Stimulated activated CD8-positive, alpha-beta memory T cell treated with anti-CD3 and anti-CD28 coated beads, Interleukin-12 subunit alpha, Interleukin-12 subunit beta, amount 100 ng/mL, for 24 hours (primary cell): ENCODE results near the gene TNS3.

Source experiments
- DNase-seq: peaks from one replicate; pipeline ENCODE4 v3.0.0-alpha.2; 2020; ENCODE audit errors: extremely low read depth

The TNS3 gene

GRCh38 chr7:47303695-47304453 is 278.0 kb downstream of the TNS3 start:
- DNase-seq = no peak

- DNase-seq = no peak
Observed at GRCh38 chr7:47303014-47303694, 278.8 kb downstream of the TNS3 start.

DNA sequence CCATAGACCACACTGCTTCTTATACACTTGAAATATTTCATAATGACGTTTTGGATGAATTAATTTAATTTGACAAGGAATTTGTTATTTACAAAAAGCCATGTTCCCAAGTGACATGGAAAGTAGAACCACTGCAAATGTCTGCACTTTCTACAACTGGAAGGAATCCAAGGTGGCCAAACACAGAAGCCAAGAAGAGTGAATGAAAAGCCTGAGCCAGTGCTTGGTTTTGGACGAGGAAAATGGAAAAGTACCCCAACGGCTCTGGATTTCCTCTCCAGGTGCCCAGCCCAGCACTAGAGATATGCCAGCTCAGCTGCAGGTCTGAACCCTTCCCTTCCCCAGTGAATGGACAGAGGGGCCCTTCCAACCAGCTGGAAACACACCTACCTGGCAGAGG is 279.4 kb downstream of the TNS3 start:
- no peak for DNase-seq

DNA sequence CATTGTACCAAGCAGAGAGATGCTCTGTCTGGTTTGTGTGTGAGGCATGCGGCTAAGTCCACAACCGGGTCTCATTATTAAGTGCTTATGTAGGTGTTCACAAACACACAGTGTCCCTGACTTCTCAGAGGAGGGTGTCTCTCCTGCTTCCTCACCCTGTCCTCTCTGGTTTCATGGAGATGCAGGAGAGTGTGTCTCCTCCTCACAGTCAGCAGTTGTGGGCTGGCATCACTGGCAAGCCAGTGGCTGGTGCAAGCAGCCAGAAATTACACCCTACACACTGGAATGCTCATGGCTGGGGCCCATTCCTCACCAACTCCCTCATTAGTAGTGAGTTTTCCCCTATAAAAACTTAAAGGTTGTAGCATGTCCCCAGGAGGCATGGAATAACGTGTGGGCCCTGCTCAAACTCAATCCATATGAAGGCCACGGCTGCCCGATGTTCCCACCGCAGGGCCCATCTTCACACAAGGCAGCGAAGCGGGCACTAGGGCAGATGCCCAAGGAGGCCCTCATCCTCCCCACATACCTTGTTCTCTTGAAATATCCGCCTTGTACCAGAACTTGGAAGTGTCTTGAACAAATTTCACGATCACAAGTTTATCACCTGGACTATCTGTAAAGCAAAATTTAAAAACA is 280.1 kb downstream of the TNS3 start:
- no peak for DNase-seq

GRCh38 chr7:47301105-47301477 is 280.8 kb downstream of the TNS3 start:
- no peak for DNase-seq

- DNase-seq = no peak
Observed at GRCh38 chr7:47300472-47301104, 281.3 kb downstream of the TNS3 start.

DNA sequence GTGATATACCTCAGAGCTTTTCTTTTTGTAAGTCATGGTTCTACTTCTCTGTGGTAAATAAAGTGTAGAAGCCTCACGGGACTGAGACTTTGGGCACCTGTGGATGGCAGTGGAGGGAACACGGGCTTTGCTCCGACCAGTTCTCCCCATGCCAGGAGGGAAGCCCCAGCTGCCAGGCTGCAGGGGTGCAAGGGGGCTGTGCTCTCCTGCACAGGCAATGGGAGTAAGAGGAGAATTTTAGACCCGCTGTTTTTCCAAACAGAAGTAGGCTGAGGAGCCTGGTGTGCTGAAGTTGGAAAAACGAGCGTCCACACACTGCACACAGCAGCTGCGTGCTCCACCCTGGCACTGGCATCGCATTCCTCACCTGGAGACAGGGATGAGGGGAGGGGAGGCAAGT is 282.4 kb downstream of the TNS3 start:
- DNase-seq = no peak

GRCh38 chr7:47298636-47299035 is 283.3 kb downstream of the TNS3 start:
- DNase-seq = no peak

DNA sequence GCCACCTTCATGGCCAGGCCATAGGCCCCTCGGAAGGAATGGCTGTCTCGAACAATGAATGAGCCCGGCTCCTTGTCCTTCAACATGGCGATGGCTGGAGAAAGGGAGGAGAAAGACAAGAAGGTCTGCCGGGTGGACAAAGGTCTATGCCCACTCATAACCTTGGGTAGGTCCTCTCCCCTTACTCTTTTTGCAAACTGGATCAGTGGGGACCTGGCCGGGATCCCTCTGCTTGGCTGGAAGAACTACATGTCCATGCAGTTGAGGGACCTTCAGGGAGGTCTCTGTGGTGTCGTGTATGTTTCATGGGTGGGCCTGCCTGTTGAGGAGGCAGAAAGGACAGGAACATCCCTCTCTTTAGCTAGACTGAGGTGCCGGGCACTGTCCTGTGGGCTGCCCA is 284.8 kb downstream of the TNS3 start:
- no peak for DNase-seq

GRCh38 chr7:47295606-47296005 is 286.3 kb downstream of the TNS3 start:
- no peak for DNase-seq

- DNase-seq = no peak
Observed at GRCh38 chr7:47294556-47295222, 287.2 kb downstream of the TNS3 start.

DNA sequence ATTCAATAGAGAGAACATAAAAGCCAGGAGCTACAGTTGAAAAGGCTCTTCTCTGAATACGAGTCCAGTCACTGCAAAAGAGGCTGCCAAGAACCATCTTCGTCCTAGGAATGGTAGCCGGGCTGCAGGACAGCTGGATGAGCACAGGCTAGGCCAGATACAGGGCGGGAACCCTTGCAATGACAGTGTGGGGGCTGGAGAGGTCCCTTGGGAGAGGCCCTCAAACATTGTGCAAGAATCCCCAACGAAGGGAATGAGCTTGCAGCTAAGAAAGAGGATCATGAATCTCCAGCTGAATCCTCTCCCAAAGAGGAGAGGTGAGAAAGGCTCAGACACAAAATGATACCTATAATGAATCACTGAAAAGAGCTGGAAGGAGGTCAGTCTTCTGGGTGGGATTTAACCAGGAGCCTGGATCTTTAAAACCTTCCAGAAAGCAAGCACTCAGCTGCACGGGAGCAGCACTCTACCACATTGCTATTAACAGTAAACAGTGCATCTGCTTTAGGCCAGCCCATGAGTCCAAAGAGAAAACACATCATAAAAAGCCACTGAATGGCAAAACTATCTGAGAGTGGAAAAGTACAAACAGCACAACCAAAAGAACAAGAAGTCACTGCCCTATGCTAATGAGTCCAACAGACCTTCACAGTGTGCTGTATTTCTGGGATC is 287.9 kb downstream of the TNS3 start:
- DNase-seq = no peak

- DNase-seq = no peak
Observed at GRCh38 chr7:47292832-47293309, 289.0 kb downstream of the TNS3 start.

DNA sequence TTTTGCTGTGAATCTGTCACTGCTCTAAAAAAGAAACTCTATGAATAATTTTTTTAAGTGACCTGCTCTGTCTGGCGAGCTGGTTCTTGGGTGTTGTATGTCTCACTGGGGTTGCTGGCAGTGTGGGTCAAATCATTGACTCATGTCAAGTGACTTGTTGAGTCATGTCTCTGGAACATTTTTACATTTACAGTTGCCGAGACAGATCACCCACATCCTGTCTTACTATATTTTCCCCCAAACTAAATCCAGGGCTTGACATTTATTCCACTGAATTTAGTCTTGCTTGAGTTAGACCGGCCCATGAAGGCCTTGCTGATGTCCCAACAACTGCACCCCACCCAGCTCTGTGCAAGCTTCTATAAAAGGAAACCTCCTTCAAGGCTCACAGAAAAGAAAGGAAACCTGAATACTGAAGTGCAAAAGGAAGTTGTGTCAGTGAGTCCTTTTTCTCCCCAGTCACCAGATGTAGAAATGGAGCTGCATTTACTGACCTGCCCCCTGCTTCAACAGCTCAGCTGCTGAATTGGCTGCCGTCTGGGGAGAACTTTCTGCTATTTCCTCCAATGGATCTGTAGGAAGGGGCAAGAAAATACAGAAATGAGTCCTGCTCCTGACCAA is 290.3 kb downstream of the TNS3 start:
- no peak for DNase-seq

DNA sequence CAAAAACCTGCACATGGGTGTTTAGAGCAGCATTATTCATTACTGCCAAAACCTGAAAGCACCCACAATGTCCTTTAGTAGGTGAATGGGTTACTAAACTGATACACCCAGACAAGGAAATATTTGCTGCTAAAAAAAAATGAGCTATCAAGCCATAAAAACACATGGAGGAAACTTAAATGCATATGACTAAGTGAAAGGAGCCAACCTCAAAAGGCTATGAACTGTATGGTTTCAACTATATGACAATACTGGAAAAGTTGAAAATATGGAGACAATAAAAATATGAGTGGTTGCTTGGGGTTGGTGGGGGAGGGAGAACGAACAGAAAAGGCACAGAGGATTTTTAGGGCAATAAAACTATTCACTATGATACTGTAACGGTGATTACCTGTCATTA is 291.0 kb downstream of the TNS3 start:
- no peak for DNase-seq

DNA sequence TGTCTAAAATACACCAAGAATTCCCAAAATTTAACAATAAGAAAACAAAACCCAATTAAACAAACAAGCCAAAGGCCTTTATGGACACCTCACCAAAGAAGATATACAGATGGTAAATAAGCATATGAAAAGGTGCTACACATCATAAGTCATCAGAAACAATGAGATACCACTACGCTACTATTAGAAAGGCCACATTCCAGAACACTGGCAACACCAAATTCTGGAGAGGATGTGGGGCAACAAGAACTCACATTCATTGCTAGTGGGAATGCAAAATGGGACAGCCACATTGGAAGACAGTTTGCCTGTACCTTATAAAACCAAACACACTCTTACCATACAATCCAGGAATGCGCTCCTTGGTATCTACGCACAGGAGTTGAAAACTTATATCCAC is 291.4 kb downstream of the TNS3 start:
- no peak for DNase-seq

DNA sequence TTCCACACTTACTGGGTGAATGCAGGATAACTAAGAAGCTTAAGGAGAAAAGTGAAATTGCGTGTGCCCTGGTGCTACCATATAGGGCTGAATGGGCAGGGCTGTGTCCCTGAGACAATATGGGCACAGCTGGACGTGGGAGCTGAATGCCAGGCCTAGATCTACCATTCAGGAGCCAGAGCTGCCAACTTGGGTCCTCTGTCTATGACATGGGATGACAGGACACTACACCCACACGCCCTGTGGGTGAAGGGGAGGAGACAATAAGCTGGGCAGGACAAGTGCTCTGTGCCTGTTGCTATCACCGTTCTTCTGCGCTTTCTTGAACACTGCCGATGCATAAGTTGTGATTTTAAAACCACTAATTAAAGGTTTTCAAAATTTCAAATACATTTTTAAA is 293.9 kb downstream of the TNS3 start:
- DNase-seq = no peak

- no peak for DNase-seq
Observed at GRCh38 chr7:47285860-47286491, 295.9 kb downstream of the TNS3 start.

DNA sequence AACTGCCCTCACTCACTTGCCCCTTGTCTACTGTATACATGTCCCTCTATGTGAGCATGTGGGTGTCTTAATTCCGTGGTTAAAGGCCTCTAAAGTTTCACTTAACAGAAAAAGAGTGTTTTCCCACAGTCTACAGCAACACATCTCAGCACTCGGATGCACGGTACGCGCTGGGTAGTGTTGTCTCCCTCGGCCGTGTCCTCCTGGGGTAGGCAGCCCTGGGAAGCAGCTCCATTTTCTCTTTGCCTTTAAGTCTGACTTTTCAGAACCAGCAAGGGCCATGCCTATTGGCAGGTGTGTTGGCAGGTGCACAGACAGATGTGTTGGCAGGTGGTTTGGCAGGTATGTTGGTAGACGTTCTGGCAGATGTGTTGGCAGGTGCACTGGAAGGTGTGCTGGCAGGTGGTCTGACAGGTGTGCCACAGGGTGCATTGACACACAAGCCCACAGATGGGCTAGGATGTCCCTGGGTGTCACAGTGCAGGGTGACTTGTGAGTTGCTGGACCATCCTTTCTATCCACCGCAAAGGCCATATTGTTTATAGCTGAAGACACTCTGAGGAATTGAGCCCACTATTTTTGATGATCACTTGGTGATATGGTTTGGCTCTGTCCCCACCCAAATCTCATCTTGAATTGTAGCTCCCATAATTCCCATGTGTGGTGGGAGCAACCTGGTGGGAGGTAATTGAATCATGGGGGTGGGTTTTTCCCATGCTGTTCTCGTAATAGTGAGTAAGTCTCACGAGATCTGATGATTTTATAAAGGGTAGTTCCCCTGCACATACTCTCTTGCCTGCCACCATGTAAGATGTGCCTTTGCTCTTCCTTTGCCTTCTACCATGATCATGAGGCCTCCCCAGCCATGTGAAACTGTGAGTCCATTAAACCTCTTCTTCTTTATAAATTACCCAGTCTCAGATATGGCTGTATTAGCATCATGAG is 296.9 kb downstream of the TNS3 start:
- DNase-seq = no peak
